Jurkat, Clone E6-1 (cell line): ENCODE results near the gene EML1. TPM values are rescaled to one million over a fixed set of nuclear protein-coding genes. Genes with fewer than 3 reads are reported as not detected.

ENCODE experiments used
- DNase-seq: peaks from one replicate; pipeline ENCODE4 v3.0.0-alpha.2; 2011; ENCODE audit warnings: low read depth, low spot score
- H3K4me3 ChIP-seq: 2 replicates; pipeline ENCODE4 v1.5.1; 2011; ENCODE audit warnings: mild to moderate bottlenecking, low read length, control low read depth, moderate library complexity
- polyA plus RNA-seq: library from polyadenylated mRNA; unstranded; fragments of >200 nt; gene quantifications from one replicate; pipeline ENCODE4 v1.2.1, GENCODE V29; 2012; ENCODE audit warnings: missing spikeins; ENCODE audit not compliant: insufficient read length, insufficient read depth

Gene EML1, protein sequence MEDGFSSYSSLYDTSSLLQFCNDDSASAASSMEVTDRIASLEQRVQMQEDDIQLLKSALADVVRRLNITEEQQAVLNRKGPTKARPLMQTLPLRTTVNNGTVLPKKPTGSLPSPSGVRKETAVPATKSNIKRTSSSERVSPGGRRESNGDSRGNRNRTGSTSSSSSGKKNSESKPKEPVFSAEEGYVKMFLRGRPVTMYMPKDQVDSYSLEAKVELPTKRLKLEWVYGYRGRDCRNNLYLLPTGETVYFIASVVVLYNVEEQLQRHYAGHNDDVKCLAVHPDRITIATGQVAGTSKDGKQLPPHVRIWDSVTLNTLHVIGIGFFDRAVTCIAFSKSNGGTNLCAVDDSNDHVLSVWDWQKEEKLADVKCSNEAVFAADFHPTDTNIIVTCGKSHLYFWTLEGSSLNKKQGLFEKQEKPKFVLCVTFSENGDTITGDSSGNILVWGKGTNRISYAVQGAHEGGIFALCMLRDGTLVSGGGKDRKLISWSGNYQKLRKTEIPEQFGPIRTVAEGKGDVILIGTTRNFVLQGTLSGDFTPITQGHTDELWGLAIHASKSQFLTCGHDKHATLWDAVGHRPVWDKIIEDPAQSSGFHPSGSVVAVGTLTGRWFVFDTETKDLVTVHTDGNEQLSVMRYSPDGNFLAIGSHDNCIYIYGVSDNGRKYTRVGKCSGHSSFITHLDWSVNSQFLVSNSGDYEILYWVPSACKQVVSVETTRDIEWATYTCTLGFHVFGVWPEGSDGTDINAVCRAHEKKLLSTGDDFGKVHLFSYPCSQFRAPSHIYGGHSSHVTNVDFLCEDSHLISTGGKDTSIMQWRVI
- 3.1 TPM for polyA plus RNA-seq

GRCh38 chr14:99793213-99794150 lies at the start of gene EML1:
EML1 (plus strand) TSS chr14:99793413; CDS start chr14:99793477, 64 bp downstream.
- peak within 1 kb of the TSS; percentile 27 for H3K4me3 ChIP-seq
- peak; percentile 19 for DNase-seq

DNA sequence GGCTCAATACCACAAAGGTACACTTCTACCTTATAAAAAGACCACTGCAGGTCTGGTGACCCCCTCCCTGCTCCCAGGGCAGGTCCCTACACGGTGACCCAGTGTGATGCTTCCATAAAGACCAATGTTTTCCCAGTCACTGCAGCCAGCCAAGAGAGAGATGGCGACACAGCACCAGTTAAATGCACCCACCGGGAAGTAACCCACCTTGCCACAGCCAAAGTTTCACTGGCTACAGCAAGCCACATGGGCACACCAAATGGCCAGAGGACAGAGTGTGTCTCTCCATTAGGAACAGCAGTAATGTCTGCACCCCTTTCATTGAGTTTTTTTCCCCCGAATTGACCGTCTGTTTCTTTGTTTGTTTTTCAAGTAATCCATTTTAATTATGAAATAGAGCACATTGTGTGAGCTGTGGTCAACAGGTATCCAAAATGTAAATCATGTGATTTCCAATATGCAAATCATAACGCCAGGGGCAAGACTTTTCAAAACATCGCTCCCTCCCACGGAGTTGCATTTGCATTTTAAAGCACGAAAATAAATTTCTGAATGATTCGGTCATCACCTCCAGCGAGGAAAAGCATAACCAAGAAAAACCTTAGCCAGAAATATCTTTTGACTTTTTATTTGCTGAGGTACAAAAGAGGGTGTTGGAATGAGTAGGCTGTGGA lies 48.9 kb upstream of the EML1 start:
- no peak overlapping the region for H3K4me3 ChIP-seq
- no peak for DNase-seq

- no peak for DNase-seq
- no peak overlapping the region for H3K4me3 ChIP-seq
These were observed 48.4 kb upstream of the EML1 start for GRCh38 chr14:99744873-99745224.

GRCh38 chr14:99745307-99745951 lies 47.8 kb upstream of the EML1 start:
- no peak for DNase-seq
- H3K4me3 ChIP-seq, result no peak overlapping the region

DNA sequence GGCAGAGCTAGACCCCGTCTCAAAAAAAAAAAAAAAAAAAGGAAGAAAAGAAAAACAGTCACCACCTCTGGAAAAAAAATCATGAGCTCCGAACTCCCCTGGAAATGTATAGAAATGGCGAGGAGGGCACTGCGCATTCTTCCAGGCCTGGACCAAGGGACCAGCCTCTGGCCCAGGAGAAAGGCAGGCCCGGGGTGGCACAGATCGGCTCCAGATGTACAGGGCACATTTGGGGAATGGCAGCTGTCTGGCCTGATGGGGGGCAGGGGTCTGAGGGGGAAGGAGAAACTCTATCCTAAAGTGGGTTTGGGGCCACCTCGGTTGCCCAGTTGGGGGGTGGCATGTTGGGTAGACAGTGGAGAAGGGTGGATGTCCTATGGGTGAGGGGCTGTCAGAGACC lies 46.0 kb upstream of the EML1 start:
- no peak overlapping the region for H3K4me3 ChIP-seq
- no peak for DNase-seq

- DNase-seq, result no peak
- H3K4me3 ChIP-seq, result no peak overlapping the region
These were observed 45.5 kb upstream of the EML1 start for GRCh38 chr14:99747582-99748330.

DNA sequence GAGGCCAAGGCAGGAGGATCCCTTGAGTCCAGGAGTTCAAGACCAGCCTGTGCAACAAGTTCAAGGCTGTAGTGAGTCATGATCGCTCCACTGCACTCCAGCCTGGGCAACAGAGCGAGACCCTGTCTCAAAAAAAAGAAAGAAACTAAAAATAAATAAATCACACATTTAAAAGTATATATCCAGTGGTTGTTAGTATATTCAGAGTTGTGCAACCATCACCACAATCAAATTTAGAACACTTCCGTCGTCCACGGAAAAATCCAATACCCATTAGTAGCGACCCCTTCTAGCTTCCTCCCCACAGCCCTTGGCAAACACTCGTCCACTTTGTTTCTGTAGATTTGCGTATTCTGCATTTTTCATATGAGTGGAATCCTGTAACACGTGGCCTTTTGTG lies 44.7 kb upstream of the EML1 start:
- no peak overlapping the region for H3K4me3 ChIP-seq
- DNase-seq, result no peak

GRCh38 chr14:99749142-99749541 lies 44.1 kb upstream of the EML1 start:
- H3K4me3 ChIP-seq, result no peak overlapping the region
- DNase-seq, result peak; percentile 16

GRCh38 chr14:99749763-99750715 lies 43.2 kb upstream of the EML1 start:
- DNase-seq, result no peak
- no peak overlapping the region for H3K4me3 ChIP-seq

- H3K4me3 ChIP-seq, result no peak overlapping the region
- no peak for DNase-seq
These were observed 42.3 kb upstream of the EML1 start for GRCh38 chr14:99750746-99751450.

- H3K4me3 ChIP-seq, result no peak overlapping the region
- no peak for DNase-seq
These were observed 41.4 kb upstream of the EML1 start for GRCh38 chr14:99751539-99752485.

GRCh38 chr14:99752486-99753121 lies 40.6 kb upstream of the EML1 start:
- H3K4me3 ChIP-seq, result no peak overlapping the region
- DNase-seq, result no peak

DNA sequence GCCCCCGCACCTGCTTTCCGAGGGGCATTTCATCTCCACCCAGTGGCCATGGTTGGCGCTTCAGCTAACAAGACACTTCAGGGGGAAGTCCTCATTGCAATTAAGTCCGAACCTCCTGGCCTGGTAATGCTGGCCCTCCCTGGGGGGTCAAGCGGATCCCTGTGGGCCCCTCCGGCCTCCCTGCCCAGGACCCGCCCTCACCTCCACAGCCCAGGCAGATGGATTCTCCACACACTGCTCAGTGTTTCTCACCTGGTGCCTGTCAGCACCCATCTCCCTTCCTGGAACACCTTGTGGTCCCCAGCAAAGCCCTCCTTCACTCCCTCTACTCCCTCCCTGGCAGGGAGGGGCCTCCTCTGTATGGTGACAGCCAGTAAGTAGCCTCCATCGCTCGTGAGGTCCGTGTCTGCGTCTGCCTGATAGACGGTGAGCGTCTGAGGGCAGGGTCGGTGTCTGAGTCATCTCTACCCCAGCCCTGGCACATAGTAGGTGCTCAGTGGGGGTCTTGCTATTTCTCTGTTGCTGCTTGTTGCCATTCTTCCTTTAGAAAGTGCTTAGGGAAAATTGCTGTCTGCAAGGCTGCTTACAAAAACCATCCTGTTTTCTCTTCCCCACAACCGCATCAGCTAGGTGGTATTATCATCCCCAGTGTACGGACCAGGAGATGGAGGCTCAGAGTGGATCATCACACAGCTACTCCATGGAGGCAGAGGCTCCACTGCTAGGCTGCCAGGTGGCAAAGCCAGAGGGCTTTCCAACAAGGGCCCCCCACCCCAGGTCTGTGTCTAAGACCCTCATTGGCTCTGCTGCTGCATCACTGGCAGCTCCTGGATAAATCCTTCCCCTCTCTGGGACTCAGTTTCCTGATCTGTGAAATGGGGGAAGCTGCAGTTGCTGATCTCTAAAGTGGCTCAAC lies 39.7 kb upstream of the EML1 start:
- no peak overlapping the region for H3K4me3 ChIP-seq
- no peak for DNase-seq
